Measurements from ENCODE around the gene CDHR1.
A peak's percentile ranks its signal among the peaks of the same experiment; 100 is the strongest.
"Not testable (repeated sequence)": the region's sequence is repeated elsewhere in the genome, so short reads cannot be mapped to it uniquely, and the experiment has no call there.

The CDHR1 gene

DNA sequence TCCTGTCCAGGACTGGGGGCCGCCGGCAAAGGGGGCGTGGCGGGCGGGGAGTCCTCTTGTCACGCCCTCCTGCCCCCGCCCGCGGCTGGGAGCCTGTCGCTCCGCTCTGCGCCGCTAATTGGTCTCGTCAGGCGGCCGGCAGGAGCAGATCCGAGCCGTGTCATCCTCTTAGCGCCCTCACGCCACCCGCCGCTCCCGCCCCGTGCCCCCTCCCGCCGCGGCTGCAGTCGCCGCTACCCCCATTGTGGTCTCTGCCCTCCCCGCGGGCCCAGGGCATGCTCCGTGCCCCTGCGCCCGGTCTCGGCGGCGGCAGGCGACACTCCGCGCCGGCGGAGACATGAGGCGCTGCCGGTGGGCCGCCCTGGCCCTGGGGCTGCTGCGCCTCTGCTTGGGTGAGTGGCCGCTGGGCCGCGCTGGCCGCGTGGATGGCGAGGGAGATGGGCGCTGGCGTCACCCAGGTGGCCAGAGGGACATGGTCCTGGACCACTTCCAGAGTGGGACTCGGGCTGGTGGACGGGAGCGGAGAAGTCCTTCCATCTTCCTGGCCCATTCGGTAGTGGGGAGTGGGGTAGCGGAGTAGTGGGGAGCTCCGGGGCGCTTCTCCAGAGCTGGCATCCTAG is at the start of gene CDHR1:
Gene CDHR1 (plus strand): TSS at position 114 of the 620 bp plus-strand sequence. CDS start 224 bp downstream, at position 338.
- DNase-seq (ENCODE audit: low read depth in 2 of 2) = peak; percentile 19 to 25

DNA sequence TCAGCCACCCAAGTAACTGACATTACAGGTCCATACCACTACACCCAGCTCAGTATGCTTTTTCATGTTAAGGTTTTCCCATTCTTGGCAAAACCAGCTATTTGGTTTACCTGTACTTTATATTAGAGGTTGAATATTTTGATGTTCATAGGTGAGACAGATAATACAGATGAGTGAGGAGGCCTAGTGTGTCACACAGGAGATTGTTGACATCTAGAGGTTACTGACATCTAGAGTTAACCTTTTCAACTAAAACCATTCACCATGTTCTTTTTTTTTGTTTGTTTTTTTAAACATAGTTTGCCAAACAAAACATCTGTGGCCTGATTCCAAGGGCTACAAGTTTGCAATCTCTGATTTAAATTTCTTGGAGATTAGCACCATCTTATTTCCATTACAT is 47.0 kb upstream of the CDHR1 start:
- DNase-seq (ENCODE audit: low read depth in 2 of 2) = no peak

DNA sequence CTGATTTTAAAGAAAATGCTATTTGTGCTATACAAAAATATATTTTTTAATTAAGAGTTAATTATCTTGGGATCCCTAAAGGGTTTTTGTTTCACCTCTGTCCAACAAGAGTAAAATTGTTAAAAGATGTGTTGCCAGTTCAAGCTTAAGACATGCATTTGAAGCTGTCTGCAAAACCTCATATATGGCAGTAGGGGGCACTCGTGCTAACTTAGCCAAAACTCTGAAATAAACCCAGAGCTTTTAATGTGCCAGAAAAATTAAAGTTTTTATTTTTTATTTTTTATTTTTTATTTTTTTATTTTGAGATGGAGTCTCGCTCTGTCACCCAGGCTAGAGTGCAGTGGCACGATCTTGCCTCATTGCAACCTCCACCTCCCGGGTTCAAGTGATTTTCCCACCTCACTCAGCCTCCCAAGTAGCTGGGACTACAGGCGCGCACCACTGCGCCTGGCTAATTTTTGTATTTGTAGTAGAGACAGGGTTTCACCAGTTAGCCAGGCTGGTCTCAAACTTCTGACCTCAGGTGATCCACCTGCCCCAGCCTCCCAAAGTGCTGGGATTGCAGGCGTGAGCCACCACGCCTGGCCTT is 46.2 kb upstream of the CDHR1 start:
- DNase-seq (ENCODE audit: low read depth in 2 of 2) = not testable (repeated sequence)

DNA sequence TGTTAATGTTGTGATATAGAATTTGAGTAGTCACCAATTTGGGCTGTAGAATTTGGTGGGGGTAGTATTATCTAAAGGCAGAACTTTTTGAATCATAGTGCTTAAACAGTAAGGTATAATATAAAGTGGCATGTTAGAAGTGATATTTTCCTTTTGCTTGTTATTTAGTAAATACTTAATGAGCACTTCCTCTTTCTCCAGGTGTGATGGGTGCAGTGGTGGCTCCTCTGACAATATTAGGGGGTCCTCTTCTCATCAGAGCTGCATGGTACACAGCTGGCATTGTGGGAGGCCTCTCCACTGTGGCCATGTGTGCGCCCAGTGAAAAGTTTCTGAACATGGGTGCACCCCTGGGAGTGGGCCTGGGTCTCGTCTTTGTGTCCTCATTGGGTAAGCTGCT is 44.5 kb upstream of the CDHR1 start:
- DNase-seq (ENCODE audit: low read depth in 2 of 2) = no peak

DNA sequence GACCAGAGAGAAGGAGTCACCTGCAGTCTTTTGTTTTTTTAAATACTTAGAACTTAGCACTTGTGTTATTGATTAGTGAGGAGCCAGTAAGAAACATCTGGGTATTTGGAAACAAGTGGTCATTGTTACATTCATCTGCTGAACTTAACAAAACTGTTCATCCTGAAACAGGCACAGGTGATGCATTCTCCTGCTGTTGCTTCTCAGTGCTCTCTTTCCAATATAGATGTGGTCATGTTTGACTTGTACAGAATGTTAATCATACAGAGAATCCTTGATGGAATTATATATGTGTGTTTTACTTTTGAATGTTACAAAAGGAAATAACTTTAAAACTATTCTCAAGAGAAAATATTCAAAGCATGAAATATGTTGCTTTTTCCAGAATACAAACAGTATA is 41.6 kb upstream of the CDHR1 start:
- DNase-seq (ENCODE audit: low read depth in 2 of 2) = no peak

DNA sequence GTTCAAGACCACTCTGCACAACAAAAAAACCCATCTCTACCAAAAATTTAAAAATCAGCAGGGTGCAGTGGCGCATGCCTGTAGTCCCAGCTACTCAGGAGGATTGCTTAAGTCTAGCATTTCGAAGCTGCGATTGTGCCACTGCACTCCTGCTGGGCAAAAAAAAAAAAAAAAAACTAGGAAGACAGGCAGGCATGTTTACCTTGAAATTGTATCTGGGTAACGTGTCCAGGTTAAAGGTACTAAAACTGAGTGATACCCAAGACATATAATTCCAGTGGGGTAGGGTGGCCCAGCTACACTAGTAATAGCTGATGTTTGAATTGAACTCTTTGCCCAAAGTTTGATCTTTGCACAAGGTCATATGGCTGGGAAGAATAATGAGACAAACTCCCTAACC is 38.8 kb upstream of the CDHR1 start:
- DNase-seq (ENCODE audit: low read depth in 2 of 2) = no peak

DNA sequence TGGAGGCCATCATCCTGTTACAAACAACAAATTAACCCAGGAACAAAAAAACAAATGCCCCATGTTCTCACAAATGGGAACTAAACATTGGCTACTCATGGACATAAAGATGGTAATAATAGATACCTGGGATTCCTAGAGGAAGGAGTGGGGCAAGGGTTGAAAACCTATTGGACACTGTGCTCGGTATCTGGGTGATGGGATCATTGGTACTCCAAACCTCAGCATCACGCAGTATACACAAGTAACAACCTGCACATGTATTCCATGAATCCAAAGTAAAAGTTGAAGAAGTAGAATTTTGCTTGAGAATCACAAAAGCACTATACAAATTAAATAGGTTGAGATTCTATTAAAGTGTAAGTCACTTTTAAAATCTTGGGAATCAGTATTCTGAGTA is 38.3 kb upstream of the CDHR1 start:
- no peak for DNase-seq (ENCODE audit: low read depth in 2 of 2)

DNA sequence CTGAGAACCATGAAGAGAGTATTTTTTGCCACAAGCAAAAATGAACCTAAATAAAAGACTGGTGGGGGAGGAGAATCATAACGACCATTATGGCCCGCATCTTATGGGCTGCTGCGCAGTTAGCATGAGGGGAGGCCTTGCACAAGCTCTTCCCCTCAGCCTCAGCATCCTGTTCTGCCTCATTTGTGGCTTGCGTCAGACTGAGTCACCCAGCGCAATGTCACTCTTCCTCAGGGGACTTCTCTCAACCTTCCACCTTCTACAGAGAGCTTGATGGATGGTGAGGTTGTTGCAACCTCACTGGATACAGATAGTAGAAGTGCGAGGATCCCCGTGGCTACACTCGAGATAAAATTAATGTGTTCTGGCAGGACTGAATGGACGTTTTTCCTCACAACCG is 37.6 kb upstream of the CDHR1 start:
- DNase-seq (ENCODE audit: low read depth in 2 of 2) = no peak

DNA sequence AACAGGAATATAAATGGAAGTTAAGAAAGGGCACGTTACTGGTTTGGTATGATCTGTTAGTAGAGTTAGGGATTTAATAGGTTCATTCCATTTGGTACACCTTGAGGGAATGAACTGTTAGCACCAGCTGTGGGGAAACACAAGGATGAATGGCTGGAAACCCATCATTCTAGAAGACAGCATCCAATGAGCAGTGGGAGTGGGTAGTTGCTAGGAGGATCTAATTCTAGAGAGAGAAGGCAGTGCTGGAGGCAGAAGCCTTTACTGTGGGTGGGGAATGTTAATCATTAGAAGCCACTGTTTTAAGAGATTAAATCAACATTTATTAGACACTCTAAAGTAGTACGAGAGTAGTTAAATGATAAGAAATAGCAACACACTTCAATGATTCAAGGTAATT is 36.3 kb upstream of the CDHR1 start:
- no peak for DNase-seq (ENCODE audit: low read depth in 2 of 2)

DNA sequence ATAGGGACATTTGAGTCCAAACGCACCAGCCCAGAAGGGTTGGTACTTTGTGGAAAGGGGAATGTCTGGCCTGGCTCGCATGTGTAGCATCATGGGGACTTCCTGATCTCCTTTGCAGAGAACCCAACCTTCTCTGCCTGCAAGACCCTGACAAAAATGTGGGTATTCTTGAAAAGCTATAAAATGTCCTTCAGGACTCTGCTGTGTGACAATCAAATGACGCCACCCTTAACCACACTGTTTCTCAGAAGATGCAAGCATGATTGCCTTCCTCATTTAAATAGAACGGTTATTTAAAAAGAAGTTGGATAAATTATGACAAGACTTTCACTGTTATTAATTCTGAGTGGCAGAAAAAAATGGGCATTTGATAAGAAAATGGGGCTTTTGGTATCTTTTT is 35.8 kb upstream of the CDHR1 start:
- no peak for DNase-seq (ENCODE audit: low read depth in 2 of 2)

DNA sequence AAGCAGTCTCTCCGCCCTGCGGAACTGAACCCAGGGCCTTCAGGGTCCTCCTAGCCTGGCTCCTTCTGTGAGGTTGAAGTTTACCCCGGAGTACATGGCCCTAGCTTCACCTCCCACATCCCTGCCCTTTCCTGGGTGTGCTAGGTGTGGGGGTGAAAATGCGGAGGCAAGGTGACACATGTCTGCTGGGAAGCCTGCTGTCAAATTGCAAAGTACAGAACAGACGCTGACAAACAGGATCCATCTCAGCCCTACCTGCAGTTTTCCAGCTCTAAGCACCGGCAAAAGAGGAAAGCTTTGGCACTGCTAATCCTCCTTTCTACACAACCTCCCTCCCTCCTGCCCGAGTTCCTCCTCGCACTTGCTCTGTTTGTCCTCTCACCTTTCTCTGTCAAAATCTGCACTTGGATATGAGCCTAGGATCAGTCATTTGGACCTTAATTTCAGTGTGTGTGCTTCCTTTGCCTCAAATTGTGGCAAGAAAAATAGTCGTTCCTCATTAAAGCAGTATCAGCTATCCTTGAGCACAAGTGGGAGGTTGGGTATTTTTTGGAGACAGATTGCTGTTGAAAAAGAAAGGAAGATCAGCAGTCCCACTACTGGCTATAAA is 35.2 kb upstream of the CDHR1 start:
- no peak for DNase-seq (ENCODE audit: low read depth in 2 of 2)

DNA sequence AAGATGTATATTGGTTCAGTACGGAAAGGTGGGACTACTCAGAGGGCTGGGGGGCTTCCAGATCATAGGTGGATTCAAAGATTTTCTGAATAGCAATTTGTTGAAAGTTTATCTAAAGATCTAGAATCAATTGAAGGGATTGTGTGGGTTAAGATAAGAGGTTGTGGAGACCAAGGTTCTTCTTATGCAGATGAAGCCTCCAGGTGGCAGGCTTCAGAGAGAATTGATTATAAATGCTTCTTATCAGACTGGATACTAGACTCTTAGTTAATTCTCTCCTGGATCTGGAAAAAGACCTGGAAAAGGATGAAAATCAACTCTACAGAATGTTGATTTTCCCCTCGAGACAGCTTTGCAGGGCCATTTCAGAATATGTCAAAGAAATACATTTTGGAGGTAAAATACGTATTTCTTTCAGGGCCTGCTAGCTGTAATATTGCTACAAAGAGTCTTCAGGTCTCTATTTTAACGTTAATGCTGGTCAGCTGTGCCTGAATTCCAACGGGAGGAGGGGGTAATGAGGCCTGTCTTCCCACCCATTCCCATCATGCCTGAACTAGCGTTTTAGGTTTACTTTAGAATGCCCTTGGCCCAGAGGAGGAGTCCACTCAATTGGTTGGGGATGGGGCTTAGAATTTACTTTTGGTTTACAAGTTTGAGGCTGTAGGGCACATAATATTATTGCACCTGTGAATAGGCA is 33.5 kb upstream of the CDHR1 start:
- no peak for DNase-seq (ENCODE audit: low read depth in 2 of 2)

DNA sequence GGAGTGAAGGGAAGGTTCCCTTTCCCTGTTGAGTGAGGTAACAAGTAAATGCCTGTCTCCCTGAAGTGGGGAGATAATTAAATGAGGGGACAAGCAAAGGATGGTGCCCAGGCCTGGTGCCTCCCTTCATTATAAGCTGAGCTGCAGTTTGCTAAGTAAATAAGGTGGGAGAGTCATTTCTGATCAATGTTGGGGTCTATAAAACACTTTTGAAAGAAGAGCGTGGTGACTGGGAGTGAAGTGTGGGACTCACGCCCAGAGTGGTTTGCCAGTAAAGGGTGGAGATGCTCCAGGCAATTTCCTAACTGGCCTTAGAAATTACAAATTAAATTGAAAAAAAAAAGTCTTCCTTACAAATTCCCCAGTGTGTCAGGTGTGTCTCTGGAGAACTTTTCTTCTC is 30.3 kb upstream of the CDHR1 start:
- DNase-seq (ENCODE audit: low read depth in 2 of 2) = no peak

DNA sequence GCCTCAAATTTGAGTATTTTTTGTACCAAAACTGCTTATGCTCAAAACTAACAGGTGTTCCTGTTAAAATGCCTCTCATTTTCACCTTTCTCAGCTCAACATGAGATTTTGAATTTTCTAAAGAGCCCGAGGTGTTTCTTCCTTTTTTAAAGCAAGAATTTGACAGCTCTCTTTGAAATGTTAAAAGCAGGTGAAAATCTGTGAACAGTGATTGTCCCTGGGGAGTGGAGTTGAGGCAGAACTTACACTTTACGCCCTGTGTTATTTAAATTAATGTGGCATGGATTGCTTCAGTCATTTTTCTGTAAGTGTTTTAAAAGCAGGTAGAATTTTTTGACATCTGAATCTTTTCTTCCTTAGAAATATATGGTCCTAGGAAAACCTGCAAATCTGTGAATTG is 29.9 kb upstream of the CDHR1 start:
- DNase-seq (ENCODE audit: low read depth in 2 of 2) = no peak

DNA sequence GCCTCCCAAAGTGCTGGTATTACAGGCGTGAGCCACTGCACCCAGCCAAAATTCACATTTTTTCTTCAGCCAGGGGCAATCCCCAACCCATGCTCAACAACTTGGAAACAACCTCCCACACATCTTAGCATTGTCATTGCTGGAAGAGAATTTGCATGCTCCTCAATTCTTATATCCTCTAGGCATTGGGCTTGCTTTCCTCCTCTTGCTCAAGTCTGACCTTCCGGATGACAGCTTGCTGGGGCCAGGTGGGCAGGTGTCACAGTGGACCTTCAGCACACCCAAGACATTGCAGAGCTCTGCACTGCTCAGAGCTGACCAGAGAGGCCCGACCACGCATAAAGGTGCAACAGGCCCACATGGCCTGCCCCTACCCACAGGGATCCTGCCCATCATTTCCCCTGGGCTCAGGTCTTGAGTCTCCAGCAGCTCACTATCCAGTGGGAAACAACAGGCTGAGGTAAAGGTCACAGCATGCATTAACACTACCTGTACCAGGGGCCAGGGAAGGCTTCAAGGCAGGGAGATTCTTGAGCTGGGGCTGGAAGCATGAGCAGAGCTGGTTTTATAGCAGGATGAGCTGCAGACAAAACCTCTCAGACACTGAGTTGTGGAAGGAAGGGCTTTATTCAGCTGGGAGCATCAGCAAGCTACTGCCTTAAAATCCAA is 27.6 kb upstream of the CDHR1 start:
- no peak for DNase-seq (ENCODE audit: low read depth in 2 of 2)

DNA sequence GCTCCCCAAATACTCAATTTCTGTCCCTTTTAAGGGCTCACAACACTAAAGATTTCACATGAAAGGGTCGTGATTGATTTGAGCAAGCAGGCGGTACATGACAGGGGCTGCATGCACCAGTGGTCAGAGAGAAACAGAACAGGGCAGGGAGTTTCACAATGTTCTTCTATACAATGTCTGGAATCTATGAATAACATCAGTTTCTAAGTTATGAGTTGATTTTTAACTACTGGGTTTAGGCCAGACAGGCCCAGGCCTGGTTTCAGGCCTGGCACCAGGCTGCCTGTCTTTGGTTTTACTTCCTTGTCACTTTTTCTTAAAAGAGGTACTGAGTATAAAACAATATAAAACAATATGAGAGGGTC is 27.1 kb upstream of the CDHR1 start:
- DNase-seq (ENCODE audit: low read depth in 2 of 2) = not testable (repeated sequence)

DNA sequence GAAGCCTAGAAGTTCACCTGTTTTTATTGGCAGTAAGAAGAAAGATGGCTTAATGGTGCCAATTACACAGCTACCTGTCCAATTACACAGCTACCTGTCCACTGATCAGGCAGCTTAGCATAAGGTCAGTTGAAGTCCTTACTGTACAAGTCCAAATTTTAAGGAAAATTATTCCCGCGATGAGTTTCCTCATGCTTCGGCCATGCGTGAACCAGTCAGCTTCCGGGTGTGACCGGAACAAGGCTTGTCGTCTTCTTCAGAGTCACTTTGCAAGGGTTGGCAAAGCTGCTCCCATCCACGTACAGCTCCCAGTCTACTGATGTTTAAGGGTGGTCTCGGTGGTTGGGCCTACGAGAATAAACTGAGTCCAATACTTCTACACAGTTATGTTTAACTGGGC is 26.0 kb upstream of the CDHR1 start:
- DNase-seq (ENCODE audit: low read depth in 2 of 2) = not testable (repeated sequence)

DNA sequence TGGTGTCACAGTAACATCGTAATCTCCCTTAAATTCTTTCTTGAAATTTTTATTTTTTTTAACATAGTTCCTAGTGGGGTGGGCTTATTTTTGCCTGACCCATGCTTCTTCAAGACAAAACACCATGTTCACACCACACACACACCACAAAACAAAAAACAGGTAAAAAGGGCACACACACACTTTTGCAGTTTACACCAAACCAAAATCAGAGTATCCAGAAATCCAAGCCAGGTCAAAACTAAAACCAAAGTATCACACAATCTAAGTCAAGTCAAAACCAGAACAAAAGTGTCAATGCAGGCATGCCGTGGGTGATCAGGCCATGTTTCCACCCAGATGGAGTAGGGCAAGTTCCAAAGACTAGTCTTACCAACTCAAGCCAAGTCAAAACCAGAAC is 23.1 kb upstream of the CDHR1 start:
- DNase-seq (ENCODE audit: low read depth in 2 of 2) = not testable (repeated sequence)

DNA sequence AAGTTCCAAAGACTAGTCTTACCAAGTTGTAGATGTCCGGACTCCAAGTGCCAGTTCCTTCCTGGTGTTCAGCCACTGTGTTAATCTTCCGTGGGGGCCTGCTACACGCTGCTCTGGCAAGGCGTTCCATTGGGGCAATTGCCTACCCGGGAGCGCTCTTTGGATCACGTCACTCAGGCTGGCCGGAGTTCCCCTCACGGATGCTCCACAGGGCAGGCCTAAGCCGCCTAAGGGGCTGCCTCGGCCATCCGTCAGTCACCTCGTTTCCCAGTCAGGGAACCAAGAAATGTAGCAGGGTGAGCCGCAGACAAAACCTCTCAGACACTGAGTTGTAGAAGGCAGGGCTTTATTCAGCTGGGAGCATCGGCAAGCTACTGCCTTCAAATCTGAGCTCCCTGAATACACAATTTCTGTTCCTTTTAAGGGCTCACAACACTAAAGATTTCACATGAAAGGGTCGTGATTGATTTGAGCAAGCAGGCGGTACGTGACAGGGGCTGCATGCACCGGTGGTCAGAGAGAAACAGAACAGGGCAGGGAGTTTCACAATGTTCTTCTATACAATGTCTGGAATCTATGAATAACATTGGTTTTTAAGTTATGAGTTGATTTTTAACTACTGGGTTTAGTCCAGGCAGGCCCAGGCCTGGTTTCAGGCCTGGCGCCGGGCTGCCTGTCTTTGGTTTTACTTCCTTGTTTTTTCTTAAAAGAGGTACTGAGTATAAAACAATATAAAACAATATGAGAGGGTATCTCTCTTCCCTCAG is 22.5 kb upstream of the CDHR1 start:
- not testable (repeated sequence) for DNase-seq (ENCODE audit: low read depth in 2 of 2)

DNA sequence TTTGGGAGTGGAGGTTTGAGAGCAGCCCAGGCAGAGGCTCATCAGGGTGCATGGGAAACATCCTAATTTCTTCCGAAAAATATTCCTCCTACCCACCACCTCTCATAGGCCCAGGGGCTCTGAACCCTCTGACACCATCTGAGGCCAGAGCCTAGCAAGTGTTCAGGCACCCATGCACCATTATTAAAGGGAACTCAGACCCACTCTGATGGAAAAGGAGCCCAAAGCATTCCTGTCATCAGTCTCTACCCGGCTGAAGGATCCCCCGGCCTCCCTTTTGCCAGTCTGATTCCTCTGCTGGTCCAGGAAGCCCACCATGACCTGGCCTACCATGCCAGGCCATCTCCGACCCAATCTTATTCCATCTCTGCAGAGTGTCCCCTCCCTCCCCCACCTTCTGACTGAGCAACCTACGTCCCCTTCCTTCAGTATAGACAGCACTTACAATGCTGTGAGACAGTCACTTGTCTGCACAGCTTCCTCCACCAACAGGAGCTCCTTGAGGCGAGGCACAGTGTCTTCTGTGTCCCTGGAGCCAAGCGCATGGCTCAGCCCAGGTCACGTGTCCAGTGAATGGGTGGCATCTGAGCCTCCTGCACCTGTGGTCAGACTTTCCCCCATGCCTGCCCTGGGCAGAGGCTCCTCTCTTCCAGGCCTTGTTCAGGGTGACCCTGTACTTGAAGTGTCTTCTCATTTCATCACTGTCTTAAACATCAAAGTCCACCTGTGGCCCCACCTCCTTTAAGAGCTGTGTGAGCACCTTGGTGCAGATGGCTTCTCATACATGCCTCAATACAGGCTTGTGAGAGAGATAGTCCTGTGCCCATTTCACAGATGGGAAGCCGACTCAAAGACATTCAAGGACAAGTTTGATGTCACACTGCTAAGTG is 21.6 kb upstream of the CDHR1 start:
- no peak for DNase-seq (ENCODE audit: low read depth in 2 of 2)

DNA sequence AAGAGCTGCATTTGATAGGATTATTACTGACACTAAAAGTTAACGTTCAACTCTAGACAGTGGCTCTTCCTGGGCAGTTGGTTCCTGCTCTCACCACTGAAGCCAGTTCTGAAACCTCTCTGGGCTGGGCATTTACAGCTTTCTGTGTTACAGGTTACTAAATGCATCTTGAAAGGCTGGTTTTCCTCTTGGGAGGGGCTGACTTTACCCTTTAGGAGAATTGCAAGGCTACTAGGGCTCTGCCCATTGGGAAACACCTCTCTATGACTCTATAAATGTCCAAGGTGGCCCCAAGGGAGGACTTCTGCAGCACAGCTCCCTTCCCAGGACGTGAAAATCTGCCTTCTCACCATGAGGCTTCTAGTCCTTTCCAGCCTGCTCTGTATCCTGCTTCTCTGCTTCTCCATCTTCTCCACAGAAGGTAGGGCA is 20.8 kb upstream of the CDHR1 start, which contains the start of gene GPR15LG:
Gene GPR15LG (plus strand): TSS at position 301 of the 429 bp plus-strand sequence. CDS start 51 bp downstream, at position 352.
- no peak for DNase-seq (ENCODE audit: low read depth in 2 of 2)

Data from stimulated activated CD4-positive, alpha-beta T cell treated with anti-CD3 and anti-CD28 coated beads, Interleukin-12 subunit alpha, Interleukin-12 subunit beta, amount 100 ng/mL, for 24 hours (primary cell).